HEK293 (cell line): Measurements from ENCODE around the gene PMS1.

ENCODE experiments used
- CTCF ChIA-PET: fragments of 350-600 bp; formaldehyde crosslinking; extraction: SDS; loops from one replicate; lab custom pipeline; 2021; ENCODE audit warnings: antibody characterized with exemption; lab: Yijun Ruan, JAX
- POLR2A ChIA-PET: fragments of 300-600 bp; formaldehyde crosslinking; extraction: SDS; loops from one replicate; lab custom pipeline; 2020; ENCODE audit warnings: antibody characterized with exemption, inconsistent platforms; lab: Yijun Ruan, JAX
- H3K27ac ChIP-seq: fragments of 200-500 bp; sonication (Bioruptor generic); 2 replicates; pipeline ENCODE4 v1.5.1; 2014; ENCODE audit warnings: low read depth, low read length, control low read depth, inconsistent platforms; ENCODE audit errors: extremely low read depth
- H3K36me3 ChIP-seq, 2 experiments: fragments of 200-500 bp in 1 of 2; sonication (Bioruptor generic) in 1 of 2; 1 replicate in 1 of 2; 2 replicates in 1 of 2; pipeline ENCODE4 v1.5.1; 2014 to 2017; ENCODE audit warnings: inconsistent platforms in 2 of 2, low read length in 2 of 2; ENCODE audit not compliant: control insufficient read depth in 2 of 2, insufficient read depth in 1 of 2
- H3K4me1 ChIP-seq: fragments of 200-500 bp; sonication (Bioruptor generic); 2 replicates; pipeline ENCODE4 v1.5.1; 2014; ENCODE audit warnings: mild to moderate bottlenecking, low read length, inconsistent platforms; ENCODE audit not compliant: control insufficient read depth, insufficient read depth
- H3K4me3 ChIP-seq: 2 replicates; pipeline ENCODE4 v1.5.1; 2011; ENCODE audit warnings: low read depth, mild to moderate bottlenecking, control low read depth, low read length, moderate library complexity
- H3K9me3 ChIP-seq: fragments of 200-500 bp; sonication (Bioruptor generic); 2 replicates; pipeline ENCODE4 v1.5.1; 2014; ENCODE audit warnings: low read depth, low read length, inconsistent platforms; ENCODE audit not compliant: control insufficient read depth, insufficient read depth
- AEBP2 ChIP-seq: fragments of 450-650 bp; formaldehyde crosslinking; IDR thresholded peaks from 2 replicates; pipeline ENCODE4 v1.5.1; 2016; ENCODE audit warnings: missing biosample characterization, missing genetic modification characterization, borderline replicate concordance
- FEZF1 ChIP-seq: fragments of 450-650 bp; formaldehyde crosslinking; IDR thresholded peaks from 2 replicates; pipeline ENCODE4 v1.5.1; 2016; ENCODE audit warnings: missing biosample characterization, missing genetic modification characterization
- IKZF3 ChIP-seq: fragments of 450-650 bp; IDR thresholded peaks from 2 replicates; pipeline ENCODE4 v1.5.0; 2018; ENCODE audit warnings: missing biosample characterization, mild to moderate bottlenecking, missing genetic modification characterization, moderate library complexity
- OSR2 ChIP-seq: fragments of 450-650 bp; formaldehyde crosslinking; IDR thresholded peaks from 2 replicates; pipeline ENCODE4 v1.5.1; 2016; ENCODE audit warnings: missing biosample characterization, missing genetic modification characterization
- OVOL3 ChIP-seq: fragments of 450-650 bp; formaldehyde crosslinking; IDR thresholded peaks from 2 replicates; pipeline ENCODE4 v1.5.1; 2016; ENCODE audit warnings: missing biosample characterization, missing genetic modification characterization
- PRDM6 ChIP-seq: fragments of 450-650 bp; formaldehyde crosslinking; IDR thresholded peaks from 2 replicates; pipeline ENCODE4 v1.5.1; 2017; ENCODE audit warnings: missing biosample characterization, missing genetic modification characterization
- TCF7L2 ChIP-seq: IDR thresholded peaks from 2 replicates; pipeline ENCODE4 v1.6.1; 2011; ENCODE audit warnings: low read depth, mild to moderate bottlenecking, inconsistent platforms, low read length, moderate library complexity, borderline replicate concordance
- TRIM28 ChIP-seq: IDR thresholded peaks from 2 replicates; pipeline ENCODE4 v1.6.1; 2011; ENCODE audit warnings: low read length, control low read depth, borderline replicate concordance
- ZBTB8A ChIP-seq: fragments of 450-650 bp; formaldehyde crosslinking; IDR thresholded peaks from 2 replicates; pipeline ENCODE4 v1.5.1; 2016; ENCODE audit warnings: missing biosample characterization, missing genetic modification characterization
- ZNF157 ChIP-seq: fragments of 450-650 bp; formaldehyde crosslinking; IDR thresholded peaks from 2 replicates; pipeline ENCODE4 v1.5.1; 2016; ENCODE audit warnings: missing biosample characterization, missing genetic modification characterization
- ZNF214 ChIP-seq: fragments of 450-650 bp; formaldehyde crosslinking; IDR thresholded peaks from 2 replicates; pipeline ENCODE4 v1.5.1; 2017; ENCODE audit warnings: missing biosample characterization, mild to moderate bottlenecking, missing genetic modification characterization, borderline replicate concordance
- ZNF280D ChIP-seq: fragments of 450-650 bp; formaldehyde crosslinking; IDR thresholded peaks from 2 replicates; pipeline ENCODE4 v1.5.1; 2016; ENCODE audit warnings: missing biosample characterization, missing genetic modification characterization
- ZNF423 ChIP-seq: fragments of 450-650 bp; formaldehyde crosslinking; IDR thresholded peaks from 2 replicates; pipeline ENCODE4 v1.5.1; 2016; ENCODE audit warnings: missing biosample characterization, missing genetic modification characterization
- ZNF513 ChIP-seq: fragments of 450-650 bp; IDR thresholded peaks from 2 replicates; pipeline ENCODE4 v1.5.1; 2018; ENCODE audit warnings: missing biosample characterization, missing genetic modification characterization
- ZNF529 ChIP-seq: fragments of 450-650 bp; formaldehyde crosslinking; IDR thresholded peaks from 2 replicates; pipeline ENCODE4 v1.5.1; 2017; ENCODE audit warnings: missing genetic modification characterization, missing biosample characterization; ENCODE audit not compliant: insufficient replicate concordance
- ZNF571 ChIP-seq: fragments of 450-650 bp; formaldehyde crosslinking; IDR thresholded peaks from 2 replicates; pipeline ENCODE4 v1.5.0; 2017; ENCODE audit warnings: missing biosample characterization, missing genetic modification characterization
- ZNF580 ChIP-seq: fragments of 450-650 bp; formaldehyde crosslinking; IDR thresholded peaks from 2 replicates; pipeline ENCODE4 v1.5.1; 2016; ENCODE audit warnings: missing biosample characterization, missing genetic modification characterization
- ZNF596 ChIP-seq: fragments of 450-650 bp; IDR thresholded peaks from 2 replicates; pipeline ENCODE4 v1.5.0; 2018; ENCODE audit warnings: missing biosample characterization, mild to moderate bottlenecking, missing genetic modification characterization, moderate library complexity
- ZNF621 ChIP-seq: fragments of 450-650 bp; formaldehyde crosslinking; IDR thresholded peaks from 2 replicates; pipeline ENCODE4 v1.5.1; 2017; ENCODE audit warnings: missing biosample characterization, missing genetic modification characterization
- ZNF701 ChIP-seq: fragments of 450-650 bp; formaldehyde crosslinking; IDR thresholded peaks from 2 replicates; pipeline ENCODE4 v1.5.1; 2016; ENCODE audit warnings: missing biosample characterization, missing genetic modification characterization
- ZNF704 ChIP-seq: fragments of 450-650 bp; formaldehyde crosslinking; IDR thresholded peaks from 2 replicates; pipeline ENCODE4 v1.5.1; 2016; ENCODE audit warnings: missing biosample characterization, missing genetic modification characterization
- ZNF843 ChIP-seq: fragments of 450-650 bp; formaldehyde crosslinking; IDR thresholded peaks from 2 replicates; pipeline ENCODE4 v1.5.1; 2016; ENCODE audit warnings: missing biosample characterization, missing genetic modification characterization

PMS1 gene

GRCh38 chr2:189880429-189880828 is 96.2 kb downstream of the PMS1 start (continued):
- no peak for TF ChIP-seq ZNF571 (tag by site-specific recombination)
- no peak for TF ChIP-seq ZNF214 (tag by site-specific recombination)
- no peak for TF ChIP-seq ZBTB8A (tag by site-specific recombination)

GRCh38 chr2:189880832-189881492 is 96.7 kb downstream of the PMS1 start:
- Histone ChIP-seq H3K27ac (no peak overlapping the region), H3K4me3 (no peak overlapping the region), H3K9me3 (no peaks in the 10 kb centered on the region), H3K4me1 (peaks cover 20% of the 10 kb centered on the region), H3K36me3 (peaks cover 0 to 8% of the 10 kb centered on the region in 2 experiments; a peak in 1 of 3 replicates)
- ChIA-PET CTCF (no interaction called here), POLR2A (no interaction called here)
- TF ChIP-seq TCF7L2: 0 out of 2 replicates have a peak, but pooled peaks have one; percentile 13
- TF ChIP-seq ZNF423 (tag by site-specific recombination): no peak
- TF ChIP-seq OVOL3 (tag by site-specific recombination): 0 out of 2 replicates have a peak, but pooled peaks have one; percentile 34
- TF ChIP-seq IKZF3 (tag by site-specific recombination): peak; percentile 37; the same call in 1 of the 2 replicates
- TF ChIP-seq ZNF843 (tag by site-specific recombination): peak; percentile 75; the same call in 1 of the 2 replicates
- TF ChIP-seq PRDM6 (tag by site-specific recombination): peak; percentile 76
- peak; percentile 84 for TF ChIP-seq FEZF1 (tag by site-specific recombination)
- TF ChIP-seq ZNF596 (tag by site-specific recombination): no peak

GRCh38 chr2:189885368-189885767 is 101.1 kb downstream of the PMS1 start:
- Histone ChIP-seq H3K27ac (no peak overlapping the region), H3K36me3 (no peaks in the 10 kb centered on the region), H3K4me1 (peaks cover 20% of the 10 kb centered on the region), H3K9me3 (no peaks in the 10 kb centered on the region), H3K4me3 (no peak overlapping the region)
- CTCF ChIA-PET: no interaction called here
- POLR2A ChIA-PET: no interaction called here
- TF ChIP-seq ZNF843 (tag by site-specific recombination) (peak; percentile 72), ZNF157 (tag by site-specific recombination) (no peak), TRIM28 (peak; percentile 36; the same call in 1 of the 2 replicates), ZNF280D (tag by site-specific recombination) (no peak), FEZF1 (tag by site-specific recombination) (peak; percentile 80), ZNF580 (0 out of 2 replicates have a peak, but pooled peaks have one; percentile 40), ZNF513 (no peak), ZNF529 (tag by site-specific recombination) (no peak), AEBP2 (tag by site-specific recombination) (no peak), ZNF621 (no peak), IKZF3 (tag by site-specific recombination) (0 out of 2 replicates have a peak, but pooled peaks have one; percentile 13), ZNF701 (tag by site-specific recombination) (no peak), ZNF704 (tag by site-specific recombination) (no peak), ZBTB8A (tag by site-specific recombination) (0 out of 2 replicates have a peak, but pooled peaks have one; percentile 16), OSR2 (tag by site-specific recombination) (peak; percentile 82)
